GM12873 (cell line): ENCODE data around the gene XPNPEP3.

Source experiments
- TF ChIP-seq, protein P1 (sequence below): IDR thresholded peaks from 2 replicates; pipeline ENCODE4 v1.5.1; 2012; ENCODE audit warnings: low read depth, mild to moderate bottlenecking, moderate library complexity, low read length, control low read depth; ENCODE audit not compliant: insufficient read depth; ENCODE audit errors: missing control alignments

XPNPEP3 gene

GRCh38 chr22:40951795-40952605 is 95.1 kb downstream of the XPNPEP3 start:
- TF ChIP-seq, protein P1, sequence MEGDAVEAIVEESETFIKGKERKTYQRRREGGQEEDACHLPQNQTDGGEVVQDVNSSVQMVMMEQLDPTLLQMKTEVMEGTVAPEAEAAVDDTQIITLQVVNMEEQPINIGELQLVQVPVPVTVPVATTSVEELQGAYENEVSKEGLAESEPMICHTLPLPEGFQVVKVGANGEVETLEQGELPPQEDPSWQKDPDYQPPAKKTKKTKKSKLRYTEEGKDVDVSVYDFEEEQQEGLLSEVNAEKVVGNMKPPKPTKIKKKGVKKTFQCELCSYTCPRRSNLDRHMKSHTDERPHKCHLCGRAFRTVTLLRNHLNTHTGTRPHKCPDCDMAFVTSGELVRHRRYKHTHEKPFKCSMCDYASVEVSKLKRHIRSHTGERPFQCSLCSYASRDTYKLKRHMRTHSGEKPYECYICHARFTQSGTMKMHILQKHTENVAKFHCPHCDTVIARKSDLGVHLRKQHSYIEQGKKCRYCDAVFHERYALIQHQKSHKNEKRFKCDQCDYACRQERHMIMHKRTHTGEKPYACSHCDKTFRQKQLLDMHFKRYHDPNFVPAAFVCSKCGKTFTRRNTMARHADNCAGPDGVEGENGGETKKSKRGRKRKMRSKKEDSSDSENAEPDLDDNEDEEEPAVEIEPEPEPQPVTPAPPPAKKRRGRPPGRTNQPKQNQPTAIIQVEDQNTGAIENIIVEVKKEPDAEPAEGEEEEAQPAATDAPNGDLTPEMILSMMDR = no peak

GRCh38 chr22:40953471-40953870 is 96.5 kb downstream of the XPNPEP3 start:
- TF ChIP-seq, protein P1 = no peak

GRCh38 chr22:40954113-40954512 is 97.2 kb downstream of the XPNPEP3 start:
- TF ChIP-seq, protein P1 = no peak

GRCh38 chr22:40955571-40955970 is 98.6 kb downstream of the XPNPEP3 start:
- TF ChIP-seq, protein P1 = no peak

GRCh38 chr22:40957601-40958000 is 100.7 kb downstream of the XPNPEP3 start:
- TF ChIP-seq, protein P1 = no peak

DNA sequence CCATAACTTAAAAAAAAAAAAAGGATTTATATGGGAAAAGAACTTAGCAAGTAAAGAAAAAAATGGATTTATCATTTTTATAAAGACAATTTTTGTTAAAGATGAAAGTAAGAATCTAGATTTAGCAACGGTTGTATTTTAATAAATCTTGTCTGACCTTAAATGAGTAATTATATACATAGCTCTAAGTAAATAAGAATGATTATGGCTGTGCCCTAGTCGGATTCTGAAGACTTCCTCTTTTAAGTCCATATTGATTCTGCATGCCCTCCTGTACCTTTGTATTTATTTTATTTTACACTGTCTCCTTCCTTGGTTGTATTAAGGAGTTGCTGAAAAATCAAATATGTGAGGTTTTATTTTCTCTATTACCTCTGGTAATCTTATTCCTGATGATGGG is 101.4 kb downstream of the XPNPEP3 start:
- TF ChIP-seq, protein P1 = no peak

GRCh38 chr22:40960145-40960544 is 103.2 kb downstream of the XPNPEP3 start:
- TF ChIP-seq, protein P1 = no peak
